Neuron (in vitro differentiated cells): ENCODE results near the gene STEAP1.
"Not testable (repeated sequence)": the region's sequence is repeated elsewhere in the genome, so short reads cannot be mapped to it uniquely, and the experiment has no call there.

Experiments
- H2AFZ ChIP-seq: one replicate; pipeline ENCODE4 v1.6.1; 2013; ENCODE audit warnings: low read depth, mild to moderate bottlenecking, inconsistent platforms, low read length, moderate library complexity
- H3K27me3 ChIP-seq: one replicate; pipeline ENCODE4 v1.6.1; 2013; ENCODE audit warnings: low read length; ENCODE audit not compliant: insufficient read depth
- H3K36me3 ChIP-seq: one replicate; pipeline ENCODE4 v1.6.1; 2013; ENCODE audit warnings: low read length; ENCODE audit not compliant: insufficient read depth
- H3K4me1 ChIP-seq: one replicate; pipeline ENCODE4 v1.6.1; 2013; ENCODE audit warnings: low read length; ENCODE audit not compliant: insufficient read depth
- H3K4me3 ChIP-seq: 2 replicates; pipeline ENCODE4 v1.5.1; 2013; ENCODE audit warnings: mild to moderate bottlenecking, low read length, moderate library complexity
- H3K9me3 ChIP-seq: one replicate; pipeline ENCODE4 v1.6.1; 2013; ENCODE audit warnings: low read length

The STEAP1 gene

GRCh38 chr7:90180011-90180585 lies 25.8 kb downstream of the STEAP1 start:
- no peak overlapping the region for H3K4me3 ChIP-seq
- peaks cover 8% of the 10 kb centered on the region for H3K9me3 ChIP-seq
- H3K36me3 ChIP-seq, result no peaks in the 10 kb centered on the region
- H2AFZ ChIP-seq, result no peak overlapping the region
- no peaks in the 10 kb centered on the region for H3K4me1 ChIP-seq
- H3K27me3 ChIP-seq, result no peaks in the 10 kb centered on the region

GRCh38 chr7:90180649-90181048 lies 26.4 kb downstream of the STEAP1 start:
- no peak overlapping the region for H2AFZ ChIP-seq
- no peaks in the 10 kb centered on the region for H3K36me3 ChIP-seq
- H3K4me3 ChIP-seq, result no peak overlapping the region
- H3K9me3 ChIP-seq, result peaks cover 8% of the 10 kb centered on the region
- H3K4me1 ChIP-seq, result no peaks in the 10 kb centered on the region
- H3K27me3 ChIP-seq, result no peaks in the 10 kb centered on the region

GRCh38 chr7:90181485-90181884 lies 27.2 kb downstream of the STEAP1 start:
- Histone ChIP-seq H3K27me3 (no peaks in the 10 kb centered on the region), H3K36me3 (no peaks in the 10 kb centered on the region), H3K4me3 (no peak overlapping the region), H3K9me3 (peaks cover under 1% of the 10 kb centered on the region), H3K4me1 (no peaks in the 10 kb centered on the region), H2AFZ (no peak overlapping the region)

DNA sequence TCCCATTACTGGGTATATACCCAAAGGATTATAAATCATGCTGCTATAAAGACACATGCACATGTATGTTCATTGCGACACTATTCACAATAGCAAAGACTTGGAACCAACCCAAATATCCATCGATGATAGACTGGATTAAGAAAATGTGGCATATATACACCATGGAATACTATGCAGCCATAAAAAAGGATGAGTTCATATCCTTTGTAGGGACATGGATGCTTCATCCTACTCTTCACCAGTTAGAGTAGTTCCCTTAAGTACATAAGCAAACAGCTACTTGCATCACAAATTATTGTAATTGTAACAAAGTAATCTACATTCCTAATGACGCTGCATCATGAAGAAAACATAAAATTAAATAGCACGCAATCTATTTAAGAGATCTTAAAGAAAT lies 32.0 kb downstream of the STEAP1 start:
- not testable (repeated sequence) for H3K4me3 ChIP-seq, H3K4me1 ChIP-seq, H3K36me3 ChIP-seq, H2AFZ ChIP-seq, H3K27me3 ChIP-seq, H3K9me3 ChIP-seq

DNA sequence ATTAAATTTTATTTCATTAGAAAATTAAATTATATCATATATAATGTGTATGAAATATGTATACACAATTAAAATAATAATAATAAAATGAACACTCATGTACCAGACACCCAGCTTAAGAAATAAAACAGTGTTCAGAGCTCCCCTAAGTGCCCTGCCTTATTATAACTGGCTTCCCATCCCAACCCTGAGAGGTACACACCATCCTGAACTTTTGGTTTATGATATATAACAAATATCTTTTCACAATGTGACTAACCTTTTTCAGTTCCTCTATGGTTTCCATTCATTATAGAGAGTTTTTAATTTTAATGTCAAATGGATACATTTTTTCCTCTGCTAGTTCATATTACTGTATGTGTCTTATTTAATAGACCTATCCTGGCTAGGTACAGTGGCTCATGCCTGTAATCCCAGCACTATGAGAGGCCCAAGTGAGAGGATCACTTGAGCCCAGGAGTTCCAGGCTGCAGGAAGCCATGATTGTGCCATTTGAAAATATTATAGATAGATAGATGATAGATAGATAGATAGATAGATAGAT lies 33.3 kb downstream of the STEAP1 start:
- Histone ChIP-seq H3K27me3 (no peaks in the 10 kb centered on the region), H3K4me3 (no peak overlapping the region), H3K4me1 (no peaks in the 10 kb centered on the region), H3K36me3 (no peaks in the 10 kb centered on the region), H3K9me3 (peaks cover 4% of the 10 kb centered on the region), H2AFZ (no peak overlapping the region)

GRCh38 chr7:90188281-90188680 lies 34.0 kb downstream of the STEAP1 start:
- Histone ChIP-seq H3K9me3 (peaks cover 4% of the 10 kb centered on the region), H3K4me1 (no peaks in the 10 kb centered on the region)

DNA sequence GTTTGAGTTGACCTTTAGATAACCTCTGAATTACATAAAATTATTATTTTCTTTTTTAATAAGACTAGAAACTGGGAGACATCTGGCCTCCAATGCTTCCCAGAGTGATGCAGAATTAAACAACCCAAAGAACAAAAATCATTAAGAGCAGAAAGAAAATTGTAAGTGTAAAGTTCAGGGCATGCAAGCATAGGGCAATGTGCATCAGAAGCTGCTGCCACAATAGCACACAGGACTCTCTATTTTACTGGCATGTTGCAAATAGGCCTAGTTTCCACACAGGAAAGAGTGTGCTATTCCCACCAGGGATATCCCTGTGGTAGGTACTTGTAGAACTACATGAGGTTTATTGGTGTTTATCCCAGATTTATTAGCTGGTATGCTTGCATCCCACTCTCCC lies 36.7 kb downstream of the STEAP1 start:
- H3K27me3 ChIP-seq, result no peaks in the 10 kb centered on the region
- H3K9me3 ChIP-seq, result peaks cover 4% of the 10 kb centered on the region
- no peaks in the 10 kb centered on the region for H3K36me3 ChIP-seq
- H3K4me3 ChIP-seq, result no peak overlapping the region
- no peak overlapping the region for H2AFZ ChIP-seq
- H3K4me1 ChIP-seq, result no peaks in the 10 kb centered on the region

More at GRCh38 chr7:90188281-90188680, 34.0 kb downstream of the STEAP1 start:
- Histone ChIP-seq H3K27me3 (no peaks in the 10 kb centered on the region), H3K4me3 (no peak overlapping the region), H3K36me3 (no peaks in the 10 kb centered on the region), H2AFZ (no peak overlapping the region)

GRCh38 chr7:90191648-90192047 lies 37.4 kb downstream of the STEAP1 start:
- H2AFZ ChIP-seq, result no peak overlapping the region
- no peaks in the 10 kb centered on the region for H3K27me3 ChIP-seq
- peaks cover 4% of the 10 kb centered on the region for H3K9me3 ChIP-seq
- no peak overlapping the region for H3K4me3 ChIP-seq
- no peaks in the 10 kb centered on the region for H3K4me1 ChIP-seq
- no peaks in the 10 kb centered on the region for H3K36me3 ChIP-seq

GRCh38 chr7:90192876-90193750 lies 38.8 kb downstream of the STEAP1 start:
- H3K27me3 ChIP-seq, result no peaks in the 10 kb centered on the region
- no peaks in the 10 kb centered on the region for H3K4me1 ChIP-seq
- peaks cover 4% of the 10 kb centered on the region for H3K9me3 ChIP-seq
- H2AFZ ChIP-seq, result no peak overlapping the region
- H3K4me3 ChIP-seq, result no peak overlapping the region
- H3K36me3 ChIP-seq, result no peaks in the 10 kb centered on the region

DNA sequence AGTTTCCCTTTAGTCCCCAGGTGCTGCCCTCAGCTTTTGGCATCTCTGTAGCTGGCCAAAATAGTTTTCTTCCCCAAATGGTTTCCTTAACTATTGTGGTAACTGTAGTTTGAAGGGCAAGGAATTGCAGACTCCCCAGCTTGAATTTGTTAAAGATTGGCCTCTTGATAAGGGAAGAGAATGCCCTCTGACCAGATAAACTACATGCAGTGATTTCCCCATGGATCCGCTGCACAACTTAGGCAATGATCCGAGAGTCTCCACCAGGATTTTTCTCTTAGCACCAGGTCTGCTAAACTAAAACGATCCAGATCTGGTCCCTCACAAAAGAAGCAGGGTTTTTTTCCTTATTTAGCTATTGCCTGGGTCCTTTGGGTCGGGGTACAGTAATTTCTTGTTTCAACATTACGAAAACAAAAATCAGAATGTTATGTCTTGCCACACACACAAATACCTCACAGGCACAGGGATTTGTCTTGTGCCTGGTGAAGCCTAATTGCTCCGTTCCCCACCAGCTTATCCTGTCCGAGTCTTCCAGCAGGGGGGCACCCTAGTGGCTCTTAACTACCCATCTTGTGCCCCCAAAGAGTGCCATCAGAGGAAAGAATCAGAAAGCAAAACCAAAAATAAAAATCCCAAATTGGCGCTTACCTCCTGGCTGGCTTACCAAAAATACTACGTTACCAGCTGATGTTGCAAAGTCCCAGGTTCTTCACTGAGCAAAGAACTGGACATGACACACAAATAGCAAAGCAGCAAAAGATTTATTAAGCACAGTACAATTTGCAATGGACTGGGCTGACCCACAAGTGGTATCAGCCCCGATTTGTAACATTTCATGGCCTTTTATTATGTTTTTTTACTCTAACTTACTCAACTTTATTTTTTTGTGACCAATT lies 40.9 kb downstream of the STEAP1 start:
- H3K27me3 ChIP-seq, result no peaks in the 10 kb centered on the region
- H2AFZ ChIP-seq, result no peak overlapping the region
- peaks cover 4% of the 10 kb centered on the region for H3K9me3 ChIP-seq
- no peaks in the 10 kb centered on the region for H3K4me1 ChIP-seq
- H3K36me3 ChIP-seq, result no peaks in the 10 kb centered on the region
- H3K4me3 ChIP-seq, result no peak overlapping the region

DNA sequence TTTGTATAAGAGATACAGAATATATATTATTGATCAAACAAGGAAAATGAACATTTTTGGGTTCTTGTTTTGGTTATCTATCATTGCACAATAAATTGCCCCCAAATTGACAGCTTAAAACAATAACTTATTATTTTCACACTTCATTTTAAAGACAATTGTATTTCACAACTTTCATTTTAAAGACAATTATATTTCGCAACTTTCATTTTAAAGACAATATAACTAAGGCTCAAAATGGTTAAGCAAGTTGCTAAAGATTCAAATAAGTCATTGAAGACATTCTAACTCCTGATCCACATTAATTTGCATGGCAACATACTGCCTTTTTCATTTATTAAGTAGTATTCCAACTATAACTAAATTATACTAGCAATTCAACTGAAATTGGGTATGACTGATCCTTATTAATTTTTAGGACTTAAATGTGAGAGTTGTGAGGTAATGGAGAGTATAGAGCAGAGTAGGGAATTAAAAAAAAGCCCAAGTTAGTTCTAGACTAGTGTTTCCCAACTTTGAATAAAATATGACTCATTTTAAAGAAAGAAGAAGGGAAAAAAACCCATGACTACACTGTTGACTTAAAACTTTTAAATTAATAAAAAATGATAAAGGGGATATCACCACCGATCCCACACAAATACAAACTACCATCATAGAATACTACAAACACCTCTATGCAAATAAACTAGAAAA lies 47.4 kb downstream of the STEAP1 start:
- Histone ChIP-seq H3K27me3 (no peaks in the 10 kb centered on the region), H3K4me1 (no peaks in the 10 kb centered on the region), H3K9me3 (no peaks in the 10 kb centered on the region), H3K36me3 (no peaks in the 10 kb centered on the region), H3K4me3 (no peak overlapping the region), H2AFZ (no peak overlapping the region)

GRCh38 chr7:90207956-90208355 lies 53.7 kb downstream of the STEAP1 start:
- H3K4me1 ChIP-seq, result peaks cover 8% of the 10 kb centered on the region
- H3K36me3 ChIP-seq, result no peaks in the 10 kb centered on the region
- no peak overlapping the region for H2AFZ ChIP-seq
- no peaks in the 10 kb centered on the region for H3K9me3 ChIP-seq
- H3K4me3 ChIP-seq, result no peak overlapping the region
- peaks cover 17% of the 10 kb centered on the region for H3K27me3 ChIP-seq
